ENCODE data around the gene SERGEF.

Gene SERGEF

DNA sequence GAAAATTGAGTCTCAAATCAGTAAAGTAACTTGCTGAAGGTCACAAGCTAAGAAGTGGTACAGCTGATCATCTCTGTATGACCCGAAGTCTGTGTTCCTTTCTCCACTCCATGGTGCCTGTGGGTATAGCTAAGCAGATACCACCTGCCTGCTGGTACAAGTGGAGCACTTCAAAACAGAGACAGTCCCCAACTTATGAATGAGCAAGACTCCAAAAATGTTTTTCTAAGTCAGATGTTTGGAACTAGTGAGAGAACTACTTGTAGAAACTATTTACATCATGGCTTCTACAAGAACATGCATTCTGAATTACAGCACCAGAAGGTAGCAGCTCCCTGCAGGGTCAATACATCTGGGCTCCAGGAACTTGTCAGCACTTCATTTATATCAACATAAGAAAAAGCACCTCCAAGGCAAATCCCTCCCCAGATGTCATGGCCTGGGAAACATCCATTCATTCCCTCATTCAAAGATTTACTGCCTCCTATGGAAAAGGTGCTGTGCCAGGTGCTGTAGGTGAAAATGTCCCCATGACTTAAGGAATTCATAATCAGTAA, 94.7 kb downstream of the SERGEF start:
- Histone ChIP-seq H3K4me2 (no peak overlapping the region), H3K36me3 (peaks cover 41% of the 10 kb centered on the region), H3K4me3 (no peak overlapping the region), H3K4me1 (peaks cover 17% of the 10 kb centered on the region), H4K20me1 (no peaks in the 10 kb centered on the region), H3K9ac (no peak overlapping the region), H3K9me3 (no peaks in the 10 kb centered on the region), H3K27me3 (no peaks in the 10 kb centered on the region), H3K27ac (no peak overlapping the region)
- no peak for TF ChIP-seq Cebpa-rat (IDR thresholded peaks at IDR 0.05)

DNA sequence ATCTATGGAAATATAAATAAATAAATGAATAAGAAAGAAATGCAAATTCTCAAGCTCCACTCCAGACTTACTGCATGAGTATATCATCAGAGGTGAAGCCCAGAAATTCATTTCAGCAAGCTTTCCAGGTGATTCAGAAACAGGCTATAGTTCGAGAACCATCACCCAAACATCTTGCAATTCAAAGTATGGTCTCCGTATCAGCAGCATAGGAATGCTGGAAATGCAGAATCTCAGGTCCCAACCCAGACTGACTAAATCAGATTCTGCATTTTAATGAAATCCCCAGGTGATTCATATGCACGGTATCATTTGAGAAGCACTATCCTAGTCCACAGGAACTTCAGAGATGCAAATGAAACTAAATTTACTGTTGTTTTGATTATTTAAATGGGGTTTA, 95.3 kb downstream of the SERGEF start:
- peaks cover 12% of the 10 kb centered on the region for H3K4me1 ChIP-seq
- H3K9ac ChIP-seq: no peak overlapping the region
- H3K27ac ChIP-seq: no peak overlapping the region
- no peaks in the 10 kb centered on the region for H3K27me3 ChIP-seq
- no peak for TF ChIP-seq Cebpa-rat (IDR thresholded peaks at IDR 0.05)
- no peak overlapping the region for H3K4me3 ChIP-seq
- no peak overlapping the region for H3K4me2 ChIP-seq
- H4K20me1 ChIP-seq: no peaks in the 10 kb centered on the region
- H3K9me3 ChIP-seq: no peaks in the 10 kb centered on the region
- H3K36me3 ChIP-seq: peaks cover 35% of the 10 kb centered on the region

- Histone ChIP-seq H3K9me3 (no peaks in the 10 kb centered on the region), H3K27ac (no peak overlapping the region), H3K4me1 (no peaks in the 10 kb centered on the region), H3K4me3 (no peak overlapping the region), H3K9ac (no peak overlapping the region), H3K4me2 (no peak overlapping the region), H4K20me1 (no peaks in the 10 kb centered on the region), H3K27me3 (no peaks in the 10 kb centered on the region), H3K36me3 (peaks cover 34% of the 10 kb centered on the region)
- no peak for TF ChIP-seq Cebpa-rat (IDR thresholded peaks at IDR 0.05)
Observed at GRCh38 chr11:17915500-17916143, 97.2 kb downstream of the SERGEF start.

GRCh38 chr11:17914957-17915356, 97.9 kb downstream of the SERGEF start:
- Histone ChIP-seq H3K9ac (no peak overlapping the region), H3K4me2 (no peak overlapping the region), H3K4me3 (no peak overlapping the region), H3K36me3 (peaks cover 34% of the 10 kb centered on the region), H4K20me1 (no peaks in the 10 kb centered on the region), H3K27me3 (no peaks in the 10 kb centered on the region), H3K4me1 (no peaks in the 10 kb centered on the region), H3K27ac (no peak overlapping the region), H3K9me3 (no peaks in the 10 kb centered on the region)
- TF ChIP-seq Cebpa-rat (IDR thresholded peaks at IDR 0.05): no peak

DNA sequence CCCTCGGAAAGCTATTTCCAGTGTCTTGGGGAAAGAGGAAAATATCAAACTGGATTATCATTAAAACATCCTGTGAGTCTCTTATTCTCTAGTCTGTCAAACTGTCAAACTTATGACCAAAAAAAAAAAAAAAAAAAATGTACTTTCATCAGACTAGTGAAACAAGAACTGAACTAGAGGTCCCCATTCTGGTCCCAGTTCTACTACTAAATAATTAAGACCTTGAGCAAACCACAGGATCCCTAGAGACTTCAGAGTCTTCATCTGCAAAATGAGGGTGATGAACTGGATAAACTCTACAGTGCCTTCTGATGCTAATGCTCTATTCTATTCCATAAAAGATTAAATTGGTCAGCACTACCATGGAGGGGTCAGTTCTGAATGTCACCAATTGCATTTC, 105.8 kb downstream of the SERGEF start:
- H3K9ac ChIP-seq: no peak overlapping the region

GRCh38 chr11:17906436-17906835, 106.4 kb downstream of the SERGEF start:
- Histone ChIP-seq H3K27me3 (no peaks in the 10 kb centered on the region), H3K27ac (no peak overlapping the region), H3K9ac (no peak overlapping the region), H3K4me1 (peaks cover 11% of the 10 kb centered on the region), H3K4me3 (no peak overlapping the region), H3K9me3 (no peaks in the 10 kb centered on the region), H3K36me3 (peaks cover 8% of the 10 kb centered on the region; the same call in 1 of the 2 replicates), H4K20me1 (no peaks in the 10 kb centered on the region), H3K4me2 (no peak overlapping the region)
- TF ChIP-seq Cebpa-rat (IDR thresholded peaks at IDR 0.05): no peak

More for the DNA sequence above, 105.8 kb downstream of the SERGEF start:
- TF ChIP-seq Cebpa-rat (IDR thresholded peaks at IDR 0.05): no peak
- Histone ChIP-seq H3K4me2 (0 out of 2 replicates have a peak overlapping the region, but pooled peaks have one; percentile 7), H4K20me1 (no peaks in the 10 kb centered on the region), H3K27ac (no peak overlapping the region), H3K27me3 (no peaks in the 10 kb centered on the region), H3K36me3 (peaks cover 8% of the 10 kb centered on the region; the same call in 1 of the 2 replicates), H3K9me3 (no peaks in the 10 kb centered on the region), H3K4me3 (no peak overlapping the region), H3K4me1 (peaks cover 11% of the 10 kb centered on the region)

DNA sequence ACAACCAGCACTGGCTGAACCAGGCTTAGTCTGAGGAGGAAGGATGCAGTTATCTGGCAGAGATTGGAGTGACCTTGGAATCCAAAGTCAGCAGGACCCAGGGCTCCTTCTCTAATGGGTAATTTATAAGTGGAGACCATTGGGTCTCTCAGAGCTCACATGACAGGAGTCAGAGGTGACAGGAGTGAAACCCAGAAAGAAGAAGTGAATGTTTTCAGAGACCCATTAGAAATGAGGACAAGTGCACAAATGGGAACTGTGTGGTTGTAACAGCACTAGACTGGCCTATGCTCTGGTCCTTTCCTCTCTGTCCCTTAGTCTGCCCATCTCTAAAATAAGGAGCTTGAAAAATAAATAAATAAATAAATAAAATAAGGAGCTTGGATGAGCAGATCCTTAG, 107.4 kb downstream of the SERGEF start:
- no peak overlapping the region for H3K9ac ChIP-seq
- no peak overlapping the region for H3K27ac ChIP-seq
- no peaks in the 10 kb centered on the region for H4K20me1 ChIP-seq
- no peaks in the 10 kb centered on the region for H3K9me3 ChIP-seq
- no peak overlapping the region for H3K4me3 ChIP-seq
- H3K27me3 ChIP-seq: no peaks in the 10 kb centered on the region
- no peak overlapping the region for H3K4me2 ChIP-seq
- peaks cover 11% of the 10 kb centered on the region for H3K4me1 ChIP-seq
- peaks cover 12% of the 10 kb centered on the region; the same call in 1 of the 2 replicates for H3K36me3 ChIP-seq
- no peak for TF ChIP-seq Cebpa-rat (IDR thresholded peaks at IDR 0.05)

- Histone ChIP-seq H3K4me1 (no peaks in the 10 kb centered on the region), H3K36me3 (peaks cover 17% of the 10 kb centered on the region; the same call in 1 of the 2 replicates), H3K9me3 (no peaks in the 10 kb centered on the region), H3K27ac (no peak overlapping the region), H3K9ac (no peak overlapping the region), H3K4me3 (no peak overlapping the region), H3K4me2 (no peak overlapping the region), H3K27me3 (no peaks in the 10 kb centered on the region), H4K20me1 (0 out of 2 replicates have a peak, but pooled peaks cover 10% of the 10 kb centered on the region)
- TF ChIP-seq Cebpa-rat (IDR thresholded peaks at IDR 0.05): no peak
Observed at GRCh38 chr11:17901481-17901880, 111.4 kb downstream of the SERGEF start.

GRCh38 chr11:17898782-17899181, 114.1 kb downstream of the SERGEF start:
- Histone ChIP-seq H3K4me3 (no peak overlapping the region), H4K20me1 (0 out of 2 replicates have a peak, but pooled peaks cover 10% of the 10 kb centered on the region), H3K4me2 (no peak overlapping the region), H3K36me3 (peaks cover 10% of the 10 kb centered on the region; the same call in 1 of the 2 replicates), H3K9ac (no peak overlapping the region), H3K4me1 (no peaks in the 10 kb centered on the region), H3K27me3 (no peaks in the 10 kb centered on the region), H3K27ac (no peak overlapping the region), H3K9me3 (no peaks in the 10 kb centered on the region)
- no peak for TF ChIP-seq Cebpa-rat (IDR thresholded peaks at IDR 0.05)

DNA sequence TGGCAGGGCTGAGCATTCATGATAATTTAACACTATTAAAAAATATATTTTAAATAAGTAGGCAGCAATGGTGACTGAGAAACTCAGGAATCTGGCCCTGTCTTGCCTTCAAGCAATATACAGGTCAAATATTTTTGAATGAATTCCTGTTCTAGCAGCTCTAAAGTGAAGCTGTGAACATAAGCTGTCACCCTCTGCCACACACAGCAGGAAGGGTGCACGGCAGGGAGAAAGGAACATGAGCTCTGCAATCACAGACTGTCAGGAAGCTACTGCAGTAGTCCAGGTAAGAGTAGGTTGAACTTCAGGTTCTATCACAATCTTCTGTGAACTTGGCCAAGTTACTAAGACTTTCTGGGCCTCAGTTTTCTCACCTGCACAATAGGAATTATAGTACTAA, 114.8 kb downstream of the SERGEF start:
- no peaks in the 10 kb centered on the region for H3K27me3 ChIP-seq
- no peak overlapping the region for H3K4me3 ChIP-seq
- 0 out of 2 replicates have a peak, but pooled peaks cover 14% of the 10 kb centered on the region for H3K36me3 ChIP-seq
- H4K20me1 ChIP-seq: 0 out of 2 replicates have a peak, but pooled peaks cover 10% of the 10 kb centered on the region
- H3K9ac ChIP-seq: no peak overlapping the region
- no peak overlapping the region for H3K27ac ChIP-seq
- no peak overlapping the region for H3K4me2 ChIP-seq
- no peaks in the 10 kb centered on the region for H3K4me1 ChIP-seq
- no peak for TF ChIP-seq Cebpa-rat (IDR thresholded peaks at IDR 0.05)
- H3K9me3 ChIP-seq: no peaks in the 10 kb centered on the region

Measured in BLaER1 (cell line).